ENCODE results near the gene PMEPA1. TPM values are rescaled to one million over a fixed set of nuclear protein-coding genes. Genes with fewer than 3 reads are reported as not detected.

The PMEPA1 gene
- total and polyA plus RNA-seq, 7 experiments from 2014 or later, result 0.44 to 10.0 (median 8.7) TPM

- H3K4me3 ChIP-seq (ENCODE audit: low read length), result no peak overlapping the region
- Mint-ChIP-seq H3K36me3 (no peaks in the 10 kb centered on the region), H3K9me3 (no peaks in the 10 kb centered on the region), H3K4me3 (no peak overlapping the region), H3K27ac (no peak overlapping the region), H3K4me1 (peaks cover 0 to 33% (median 5%) of the 10 kb centered on the region in 7 donors), H3K27me3 (peaks cover 0 to 4% (median 0%) of the 10 kb centered on the region in 5 donors)
- intact Hi-C loops (cut with micrococcal nuclease), result no loop called here
- H3K36me3 ChIP-seq (ENCODE audit: control insufficient read depth in 2 of 3, insufficient read depth in 3 of 3, low read length in 3 of 3), result no peaks in the 10 kb centered on the region
- no peaks in the 10 kb centered on the region for H3K9me3 ChIP-seq (ENCODE audit: control insufficient read depth in 2 of 3, low read length in 3 of 3)
- ATAC-seq, result no peak
- CTCF ChIA-PET, result no interaction called here
- POLR2A ChIA-PET, result no interaction called here
- no peak overlapping the region for H3K27ac ChIP-seq (ENCODE audit: low read depth, low read length)
- no peaks in the 10 kb centered on the region for H3K4me1 ChIP-seq (ENCODE audit: control insufficient read depth in 2 of 2, insufficient read depth in 2 of 2, low read length in 2 of 2)
- no peak for DNase-seq
- no peaks in the 10 kb centered on the region for H3K27me3 ChIP-seq (ENCODE audit: control insufficient read depth in 2 of 2, insufficient read depth in 2 of 2, low read length in 2 of 2)
These were observed 17.4 kb downstream of the PMEPA1 start for GRCh38 chr20:57692393-57692792.

DNA sequence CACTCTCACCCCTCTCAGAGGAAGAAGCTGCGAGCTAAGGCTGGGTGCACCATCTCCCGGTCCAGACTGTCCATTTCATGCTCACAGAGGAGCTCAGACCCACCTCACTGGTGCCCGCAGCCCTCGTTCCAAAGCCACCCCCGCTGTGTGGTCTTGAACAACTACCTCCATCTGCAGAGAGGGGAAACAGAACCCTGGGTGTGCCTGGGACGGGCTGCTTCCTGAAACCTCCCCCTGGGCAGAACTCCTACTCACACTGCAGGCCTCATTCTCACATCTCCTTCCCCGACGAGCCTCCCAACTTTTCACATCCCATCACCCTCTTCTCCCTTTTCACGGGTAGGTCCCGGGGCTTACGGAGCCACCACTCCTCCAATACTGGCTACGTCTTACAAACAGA is 18.1 kb downstream of the PMEPA1 start:
- H3K9me3 Mint-ChIP-seq, result no peaks in the 10 kb centered on the region
- no peaks in the 10 kb centered on the region for H3K36me3 Mint-ChIP-seq
- CTCF ChIA-PET, result no interaction called here
- H3K4me1 Mint-ChIP-seq, result peaks cover 0 to 29% (median 5%) of the 10 kb centered on the region in 7 donors
- H3K9me3 ChIP-seq (ENCODE audit: control insufficient read depth in 2 of 3, low read length in 3 of 3), result no peaks in the 10 kb centered on the region
- H3K36me3 ChIP-seq (ENCODE audit: control insufficient read depth in 2 of 3, insufficient read depth in 3 of 3, low read length in 3 of 3), result no peaks in the 10 kb centered on the region
- peaks cover 0 to 4% (median 0%) of the 10 kb centered on the region in 5 donors for H3K27me3 Mint-ChIP-seq
- DNase-seq (no peak), ATAC-seq (no peak)
- no peaks in the 10 kb centered on the region for H3K4me1 ChIP-seq (ENCODE audit: control insufficient read depth in 2 of 2, insufficient read depth in 2 of 2, low read length in 2 of 2)
- no peak overlapping the region for H3K4me3 Mint-ChIP-seq
- H3K27me3 ChIP-seq (ENCODE audit: control insufficient read depth in 2 of 2, insufficient read depth in 2 of 2, low read length in 2 of 2), result no peaks in the 10 kb centered on the region
- no peak overlapping the region for H3K4me3 ChIP-seq (ENCODE audit: low read length)
- H3K27ac ChIP-seq (ENCODE audit: low read depth, low read length), result no peak overlapping the region
- POLR2A ChIA-PET, result no interaction called here
- intact Hi-C loops (cut with micrococcal nuclease), result no loop called here
- H3K27ac Mint-ChIP-seq, result no peak overlapping the region

GRCh38 chr20:57690525-57690924 is 19.3 kb downstream of the PMEPA1 start:
- Histone ChIP-seq H3K36me3 (ENCODE audit: control insufficient read depth in 2 of 3, insufficient read depth in 3 of 3, low read length in 3 of 3) (no peaks in the 10 kb centered on the region), H3K27me3 (ENCODE audit: control insufficient read depth in 2 of 2, insufficient read depth in 2 of 2, low read length in 2 of 2) (no peaks in the 10 kb centered on the region), H3K27ac (ENCODE audit: low read depth, low read length) (no peak overlapping the region), H3K4me3 (ENCODE audit: low read length) (no peak overlapping the region), H3K9me3 (ENCODE audit: control insufficient read depth in 2 of 3, low read length in 3 of 3) (no peaks in the 10 kb centered on the region), H3K4me1 (ENCODE audit: control insufficient read depth in 2 of 2, insufficient read depth in 2 of 2, low read length in 2 of 2) (no peaks in the 10 kb centered on the region)
- peaks cover 0 to 4% (median 0%) of the 10 kb centered on the region in 5 donors for H3K27me3 Mint-ChIP-seq
- ATAC-seq (no peak), DNase-seq (no peak)
- H3K27ac Mint-ChIP-seq, result no peak overlapping the region
- no peaks in the 10 kb centered on the region for H3K36me3 Mint-ChIP-seq
- no peaks in the 10 kb centered on the region for H3K9me3 Mint-ChIP-seq
- peaks cover 0 to 26% (median 5%) of the 10 kb centered on the region in 7 donors for H3K4me1 Mint-ChIP-seq
- H3K4me3 Mint-ChIP-seq, result no peak overlapping the region
- intact Hi-C loops (cut with micrococcal nuclease), result no loop called here
- ChIA-PET CTCF (interaction anchor here (0.6 kb wide), 1 partner anchor 351 kb away, joined by 3 read pairs; no protein-coding TSS in a partner anchor), POLR2A (no interaction called here)

GRCh38 chr20:57689745-57690481 is 19.9 kb downstream of the PMEPA1 start:
- POLR2A ChIA-PET, result no interaction called here
- CTCF ChIA-PET, result interaction anchor here (0.6 kb wide), 1 partner anchor 352 kb away, joined by 3 read pairs; no protein-coding TSS in a partner anchor
- intact Hi-C loops (cut with micrococcal nuclease), result no loop called here

GRCh38 chr20:57688864-57689263 is 21.0 kb downstream of the PMEPA1 start:
- DNase-seq (no peak), ATAC-seq (no peak)
- Mint-ChIP-seq H3K4me1 (peaks cover 0 to 15% (median 4%) of the 10 kb centered on the region in 7 donors), H3K4me3 (no peak overlapping the region), H3K27me3 (peaks cover 0 to 4% (median 0%) of the 10 kb centered on the region in 5 donors), H3K9me3 (no peaks in the 10 kb centered on the region), H3K36me3 (no peaks in the 10 kb centered on the region), H3K27ac (no peak overlapping the region)
- H3K27ac ChIP-seq (ENCODE audit: low read depth, low read length), result no peak overlapping the region
- H3K4me3 ChIP-seq (ENCODE audit: low read length), result no peak overlapping the region
- POLR2A ChIA-PET, result no interaction called here
- H3K4me1 ChIP-seq (ENCODE audit: control insufficient read depth in 2 of 2, insufficient read depth in 2 of 2, low read length in 2 of 2), result no peaks in the 10 kb centered on the region
- intact Hi-C loops (cut with micrococcal nuclease), result no loop called here
- H3K27me3 ChIP-seq (ENCODE audit: control insufficient read depth in 2 of 2, insufficient read depth in 2 of 2, low read length in 2 of 2), result no peaks in the 10 kb centered on the region
- H3K9me3 ChIP-seq (ENCODE audit: control insufficient read depth in 2 of 3, low read length in 3 of 3), result no peaks in the 10 kb centered on the region
- CTCF ChIA-PET, result no interaction called here
- no peaks in the 10 kb centered on the region for H3K36me3 ChIP-seq (ENCODE audit: control insufficient read depth in 2 of 3, insufficient read depth in 3 of 3, low read length in 3 of 3)

More at GRCh38 chr20:57689745-57690481, 19.9 kb downstream of the PMEPA1 start:
- Mint-ChIP-seq H3K27me3 (peaks cover 0 to 4% (median 0%) of the 10 kb centered on the region in 5 donors), H3K4me1 (peaks cover 0 to 25% (median 5%) of the 10 kb centered on the region in 7 donors), H3K27ac (no peak overlapping the region), H3K9me3 (no peaks in the 10 kb centered on the region), H3K36me3 (no peaks in the 10 kb centered on the region), H3K4me3 (no peak overlapping the region)
- DNase-seq, result no peak
- Histone ChIP-seq H3K9me3 (ENCODE audit: control insufficient read depth in 2 of 3, low read length in 3 of 3) (no peaks in the 10 kb centered on the region), H3K36me3 (ENCODE audit: control insufficient read depth in 2 of 3, insufficient read depth in 3 of 3, low read length in 3 of 3) (no peaks in the 10 kb centered on the region), H3K27ac (ENCODE audit: low read depth, low read length) (no peak overlapping the region), H3K27me3 (ENCODE audit: control insufficient read depth in 2 of 2, insufficient read depth in 2 of 2, low read length in 2 of 2) (no peaks in the 10 kb centered on the region), H3K4me3 (ENCODE audit: low read length) (no peak overlapping the region), H3K4me1 (ENCODE audit: control insufficient read depth in 2 of 2, insufficient read depth in 2 of 2, low read length in 2 of 2) (no peaks in the 10 kb centered on the region)
- ATAC-seq, result no peak

DNA sequence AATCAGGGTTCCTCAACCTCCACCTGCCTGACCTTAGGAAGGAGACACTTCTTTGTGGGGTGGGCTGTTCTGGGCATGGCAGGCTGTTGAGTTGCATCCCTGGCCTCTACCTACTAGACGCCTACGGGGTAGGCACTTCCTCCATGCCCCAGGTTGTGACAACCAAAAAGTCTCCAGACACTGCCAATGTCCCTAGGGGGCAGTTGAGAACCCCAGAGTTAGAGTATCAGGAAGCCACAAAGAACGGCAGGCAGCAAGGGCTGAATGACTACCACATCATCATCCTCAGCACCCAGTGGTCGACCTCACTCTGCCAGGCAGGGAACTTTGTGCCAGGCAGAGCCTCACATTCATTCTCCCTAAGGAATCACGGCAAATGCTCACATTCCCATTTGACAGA is 21.5 kb downstream of the PMEPA1 start:
- Histone ChIP-seq H3K9me3 (ENCODE audit: control insufficient read depth in 2 of 3, low read length in 3 of 3) (no peaks in the 10 kb centered on the region), H3K27me3 (ENCODE audit: control insufficient read depth in 2 of 2, insufficient read depth in 2 of 2, low read length in 2 of 2) (no peaks in the 10 kb centered on the region), H3K36me3 (ENCODE audit: control insufficient read depth in 2 of 3, insufficient read depth in 3 of 3, low read length in 3 of 3) (no peaks in the 10 kb centered on the region), H3K4me1 (ENCODE audit: control insufficient read depth in 2 of 2, insufficient read depth in 2 of 2, low read length in 2 of 2) (no peaks in the 10 kb centered on the region), H3K4me3 (ENCODE audit: low read length) (no peak overlapping the region), H3K27ac (ENCODE audit: low read depth, low read length) (no peak overlapping the region)
- Mint-ChIP-seq H3K36me3 (no peaks in the 10 kb centered on the region), H3K9me3 (no peaks in the 10 kb centered on the region), H3K27me3 (peaks cover 0 to 4% (median 0%) of the 10 kb centered on the region in 5 donors), H3K27ac (peak overlapping the region in 1 of 9 donors; percentile 62), H3K4me1 (peaks cover 0 to 15% (median 1%) of the 10 kb centered on the region in 7 donors), H3K4me3 (no peak overlapping the region)
- intact Hi-C loops (cut with micrococcal nuclease), result no loop called here
- ChIA-PET POLR2A (no interaction called here), CTCF (interaction anchor here (1.1 kb wide), 1 partner anchor 91 kb away, joined by 4 read pairs; no protein-coding TSS in a partner anchor)
- ATAC-seq (no peak), DNase-seq (no peak)

Data from naive thymus-derived CD4-positive, alpha-beta T cell (primary cell).